ENCODE measurements around the gene TALDO1.

The TALDO1 gene

DNA sequence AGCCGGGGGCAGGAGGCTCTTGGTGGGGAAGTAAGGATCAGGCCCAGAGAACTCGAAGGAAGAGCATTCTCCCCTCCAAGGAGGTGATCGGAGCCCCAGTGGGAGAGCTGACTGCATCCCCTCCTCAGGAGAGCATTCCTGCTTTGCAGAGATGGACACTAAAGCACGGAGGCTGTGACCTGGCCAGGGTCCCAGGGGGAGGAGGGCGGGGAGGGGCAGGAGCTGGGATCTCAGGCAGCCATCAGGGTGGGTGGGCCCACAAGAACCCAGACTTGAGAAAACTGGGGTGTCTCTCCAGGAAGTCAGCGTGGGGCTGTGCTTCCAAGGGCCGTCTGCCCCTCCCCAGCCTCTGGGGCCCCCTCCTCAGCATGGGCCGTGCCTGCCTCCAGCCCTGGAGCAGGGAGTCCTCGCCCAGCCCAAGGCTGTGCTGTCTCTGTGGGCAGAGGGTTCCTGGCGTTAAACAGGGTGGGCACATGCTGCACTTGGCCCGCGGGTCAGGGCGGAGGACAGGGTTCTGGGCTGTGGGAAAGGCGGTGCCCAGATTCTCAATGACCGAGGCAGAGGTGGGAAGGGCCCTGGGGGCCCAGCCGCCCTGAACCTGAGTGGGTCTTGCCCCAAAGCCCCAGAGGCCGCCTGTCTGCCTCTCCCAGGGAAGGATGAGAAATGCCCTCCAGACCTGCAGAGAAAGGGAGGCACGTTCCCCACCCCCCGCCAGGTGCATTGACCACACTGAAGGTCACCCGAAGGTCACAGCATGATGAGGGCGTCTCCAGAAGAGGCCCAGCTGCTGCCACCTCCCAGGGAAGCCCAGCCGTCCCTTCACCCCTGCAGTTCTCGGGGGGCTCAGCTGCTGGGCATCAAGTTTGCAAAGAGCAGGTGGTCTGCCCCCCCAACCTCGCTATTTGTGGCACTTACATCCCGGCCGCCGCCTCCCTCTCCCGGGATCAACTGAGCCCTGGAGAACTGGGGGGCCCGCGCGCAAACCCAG is 42.0 kb downstream of the TALDO1 start:
- no peak for DNase-seq

DNA sequence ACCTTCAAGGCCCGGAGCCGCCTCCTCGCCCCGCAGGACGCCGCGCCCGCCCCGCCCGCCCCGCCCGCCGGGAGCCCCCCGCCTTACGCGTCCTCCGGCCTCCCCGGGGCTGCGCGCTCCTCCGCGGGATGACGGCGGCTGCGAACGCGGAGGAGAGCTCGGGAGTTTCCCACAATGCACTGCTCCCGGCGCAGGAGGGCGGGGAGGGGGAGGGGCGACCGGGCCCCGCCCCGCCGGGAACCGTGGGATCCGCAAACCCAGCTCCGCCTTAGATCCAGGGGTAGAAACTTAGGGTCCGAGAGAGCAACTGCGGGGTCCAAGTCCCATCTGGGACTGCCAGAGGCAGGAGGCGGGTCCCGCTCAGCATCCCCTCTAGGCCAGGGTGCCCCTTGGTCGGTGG is 42.7 kb downstream of the TALDO1 start, which contains the start of gene CEND1:
Gene CEND1, minus strand, starts transcription at position 148 of the 400 bp plus-strand sequence. CDS start 1,514 bp downstream, outside the sequence.
- DNase-seq = no peak

DNA sequence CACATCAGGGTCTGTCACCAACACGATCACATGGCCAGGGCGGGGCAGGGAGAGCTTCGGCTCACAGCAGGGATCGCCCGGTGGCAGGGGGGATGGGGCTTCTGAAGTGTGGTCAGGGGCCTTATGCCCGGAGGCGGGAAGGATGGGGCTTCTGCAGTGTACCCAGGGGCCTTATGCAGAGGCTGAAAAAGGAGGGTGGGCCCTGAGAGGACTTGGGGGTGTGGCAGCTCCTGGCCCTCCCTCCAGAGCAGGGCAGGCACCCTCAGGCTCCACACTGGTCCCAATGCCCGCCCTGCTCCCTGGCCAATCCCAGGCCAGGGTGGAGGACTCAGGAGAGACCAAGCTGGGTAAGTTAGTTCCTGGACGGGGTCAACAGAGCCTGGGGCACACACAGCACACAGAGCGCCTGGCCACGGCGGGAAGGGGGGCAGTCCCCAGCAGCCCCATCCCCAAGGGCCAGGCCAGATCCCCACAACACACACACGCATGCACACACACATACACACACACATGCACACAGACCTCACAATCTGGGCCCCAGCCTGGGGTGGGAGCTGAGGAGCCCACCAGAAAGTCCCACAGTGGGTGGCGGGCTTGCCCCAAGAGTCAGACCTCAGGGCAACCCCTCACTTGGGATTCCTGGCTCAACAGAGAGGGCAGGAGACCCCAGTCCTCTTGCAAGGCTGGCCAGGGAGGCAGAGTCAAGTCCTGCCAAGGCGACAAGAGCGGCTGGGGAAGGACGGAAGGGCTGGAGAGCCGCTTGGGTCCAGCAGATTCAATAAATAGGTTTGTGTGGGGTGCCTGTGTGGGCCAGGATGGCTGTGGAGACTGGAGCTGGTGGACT is 43.7 kb downstream of the TALDO1 start:
- DNase-seq = no peak

DNA sequence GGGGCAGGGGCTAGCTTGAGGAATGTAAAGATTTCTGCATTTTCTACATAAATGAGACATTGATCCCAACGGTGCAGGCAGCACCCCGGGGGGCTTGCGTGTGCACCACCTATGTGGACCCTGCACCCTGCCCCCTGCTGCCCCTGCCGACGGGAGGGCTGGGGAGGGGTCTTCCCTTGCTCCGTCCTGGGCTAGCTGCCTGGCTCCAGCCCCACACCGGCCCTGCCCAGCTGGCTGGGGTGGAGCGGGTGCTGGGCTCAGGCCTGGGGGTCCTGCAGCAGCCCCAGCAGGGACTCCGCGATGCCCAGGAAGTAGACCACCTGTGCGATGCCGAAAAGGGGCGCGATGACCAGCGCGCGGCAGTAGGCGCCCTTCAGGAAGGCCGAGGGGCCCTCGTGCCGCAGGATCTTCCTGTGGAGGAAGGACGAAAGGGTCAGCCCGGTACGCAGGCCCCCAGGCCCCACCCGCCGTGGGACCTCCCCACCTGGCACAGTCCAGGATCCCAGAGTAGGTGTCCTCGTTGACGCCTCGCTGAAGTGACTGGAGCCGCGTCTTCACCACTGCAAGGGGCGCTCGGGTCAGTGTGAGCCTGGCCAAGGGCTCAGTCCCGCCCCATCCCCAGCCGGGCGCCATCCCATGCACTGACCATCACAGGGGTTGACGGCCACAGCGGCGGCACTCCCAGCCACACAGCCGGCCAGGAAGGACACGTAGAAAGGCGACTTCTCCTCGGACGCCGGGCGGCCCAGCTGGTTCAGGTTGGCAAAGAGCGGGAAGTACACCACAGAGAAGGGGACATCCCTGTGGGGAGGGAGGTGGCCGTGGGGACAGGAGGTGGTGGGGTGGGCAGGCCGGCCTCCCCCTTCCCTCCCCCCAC is 44.6 kb downstream of the TALDO1 start:
- DNase-seq = no peak

DNA sequence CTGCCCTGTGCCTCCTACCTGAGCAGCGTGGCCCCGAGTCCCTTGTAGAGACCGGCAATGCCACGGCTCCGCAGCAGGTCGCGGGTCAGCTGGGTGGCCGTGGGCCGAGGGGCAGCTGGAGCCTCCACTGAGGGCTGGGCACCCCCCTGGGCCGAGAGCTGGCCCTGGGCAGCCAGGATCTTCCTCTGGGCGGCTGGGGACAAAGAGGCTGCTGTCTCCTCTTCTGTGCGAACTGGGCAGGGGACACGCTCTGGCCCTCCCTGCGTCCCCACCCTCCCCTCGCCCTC is 45.2 kb downstream of the TALDO1 start:
- DNase-seq = no peak

DNA sequence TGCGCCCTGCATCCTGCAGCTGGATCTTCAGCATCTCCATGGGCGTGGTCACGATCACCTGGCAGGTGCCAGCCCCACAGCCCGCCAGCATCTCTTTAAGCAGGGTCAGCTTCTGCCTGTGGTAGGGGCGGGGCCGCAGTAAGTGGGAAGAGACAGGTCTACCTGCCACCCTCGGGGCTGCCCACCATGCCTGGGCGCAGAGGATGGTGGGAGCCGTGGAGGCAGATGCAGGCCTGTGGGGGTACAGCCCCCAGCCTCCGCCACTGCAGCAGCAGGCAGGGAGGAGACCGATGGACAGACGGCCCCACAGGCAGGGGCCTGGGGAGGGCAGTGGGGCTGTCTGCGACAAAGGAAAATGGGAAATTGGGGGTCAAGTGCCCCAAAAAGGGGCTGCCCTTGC is 45.6 kb downstream of the TALDO1 start:
- no peak for DNase-seq

DNA sequence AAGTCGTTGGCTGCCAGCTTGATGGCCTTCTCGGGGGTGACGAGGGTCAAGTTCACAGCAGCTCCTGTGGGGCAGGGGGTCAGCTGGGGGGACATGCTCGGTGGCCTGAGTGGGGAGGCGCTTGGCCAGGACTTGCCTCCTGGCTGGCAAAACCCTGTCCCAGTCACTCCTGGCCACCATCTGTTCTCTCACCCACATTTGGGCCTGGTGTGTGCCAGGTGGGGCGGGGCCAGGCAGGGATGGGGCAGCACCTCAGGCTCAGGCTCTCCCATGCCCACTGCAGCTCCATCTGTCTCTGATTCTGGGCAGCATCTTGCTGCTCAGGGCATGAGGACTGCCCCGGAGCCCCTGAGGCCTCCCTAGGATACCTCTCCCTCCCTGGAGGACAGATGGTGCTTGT is 46.3 kb downstream of the TALDO1 start:
- DNase-seq = no peak

DNA sequence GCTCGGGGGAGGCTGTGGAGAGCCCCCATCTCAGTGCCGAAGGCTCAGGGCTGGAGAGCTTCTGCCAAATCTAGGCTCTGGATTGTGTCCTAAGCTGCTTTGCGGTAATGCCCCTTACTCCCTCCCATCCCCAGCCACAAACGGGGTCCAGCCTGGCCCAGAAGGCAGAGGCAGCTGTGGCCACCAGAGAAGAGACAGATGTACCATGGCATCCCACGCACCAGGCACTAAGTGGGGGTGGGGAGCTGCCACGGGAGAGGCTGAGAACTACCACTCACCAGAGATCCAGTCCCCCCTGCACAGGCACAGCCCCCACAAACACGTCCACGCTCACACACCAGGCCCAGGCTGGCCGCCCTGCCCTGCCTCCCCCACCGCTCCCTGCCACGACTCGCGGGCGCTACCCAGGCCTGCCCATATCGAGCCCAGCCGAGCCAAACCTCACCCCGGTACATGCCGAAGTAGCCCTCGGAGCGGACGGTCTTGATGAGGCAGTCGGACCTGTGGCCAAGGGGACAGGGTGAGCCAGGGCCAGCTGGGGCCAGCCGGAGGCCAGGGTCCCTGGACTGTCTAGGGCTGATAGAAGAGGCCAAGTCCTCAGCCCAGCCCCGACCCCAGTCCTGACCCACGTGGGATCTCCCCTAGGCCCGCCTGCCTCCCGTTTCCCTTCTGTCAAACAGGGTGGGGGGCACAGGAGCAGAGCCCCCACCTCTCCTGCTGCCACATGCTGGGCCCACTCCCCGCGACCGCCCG is 46.9 kb downstream of the TALDO1 start:
- no peak for DNase-seq

DNA sequence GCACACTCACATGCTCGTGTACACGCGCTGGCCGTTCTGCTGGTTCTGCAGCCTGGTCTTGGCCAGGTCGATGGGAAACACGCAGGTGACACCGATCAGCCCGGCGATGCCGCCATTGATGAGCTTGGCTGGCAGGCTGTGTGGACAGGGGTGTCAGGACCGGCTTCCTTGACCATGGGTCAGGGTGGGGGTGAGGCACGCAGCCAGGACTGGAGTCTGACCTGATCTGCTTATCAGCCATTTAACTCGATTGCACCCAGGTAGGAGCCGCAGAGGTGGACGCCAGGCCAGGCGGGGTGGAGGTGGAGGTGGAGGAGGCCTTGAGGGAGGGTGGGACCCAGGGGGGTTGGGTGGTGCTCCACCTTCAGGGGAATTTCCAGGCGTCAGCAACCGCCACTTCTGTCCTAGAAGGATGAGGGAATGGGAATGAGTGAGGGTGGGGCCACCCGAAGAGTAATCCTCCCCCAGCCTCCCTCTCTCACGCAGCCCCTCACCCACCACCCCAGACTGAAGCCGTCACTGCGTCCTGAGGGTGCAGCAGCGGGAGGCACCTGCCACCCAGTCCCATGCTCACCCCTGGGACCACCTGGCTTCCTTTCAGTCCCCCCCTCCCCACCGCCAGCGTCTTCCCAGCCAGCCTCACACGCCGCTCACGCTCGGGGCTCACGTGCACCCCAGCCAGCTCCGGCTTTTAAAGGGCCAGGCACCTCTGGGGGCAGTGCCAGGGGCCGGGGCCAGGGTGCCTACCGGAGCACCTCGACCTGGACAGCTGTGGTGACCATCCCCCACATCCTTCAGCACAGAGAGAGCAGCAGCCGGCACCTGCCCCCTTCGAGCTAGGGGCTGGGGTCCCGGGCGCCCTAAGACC is 47.7 kb downstream of the TALDO1 start:
- no peak for DNase-seq

DNA sequence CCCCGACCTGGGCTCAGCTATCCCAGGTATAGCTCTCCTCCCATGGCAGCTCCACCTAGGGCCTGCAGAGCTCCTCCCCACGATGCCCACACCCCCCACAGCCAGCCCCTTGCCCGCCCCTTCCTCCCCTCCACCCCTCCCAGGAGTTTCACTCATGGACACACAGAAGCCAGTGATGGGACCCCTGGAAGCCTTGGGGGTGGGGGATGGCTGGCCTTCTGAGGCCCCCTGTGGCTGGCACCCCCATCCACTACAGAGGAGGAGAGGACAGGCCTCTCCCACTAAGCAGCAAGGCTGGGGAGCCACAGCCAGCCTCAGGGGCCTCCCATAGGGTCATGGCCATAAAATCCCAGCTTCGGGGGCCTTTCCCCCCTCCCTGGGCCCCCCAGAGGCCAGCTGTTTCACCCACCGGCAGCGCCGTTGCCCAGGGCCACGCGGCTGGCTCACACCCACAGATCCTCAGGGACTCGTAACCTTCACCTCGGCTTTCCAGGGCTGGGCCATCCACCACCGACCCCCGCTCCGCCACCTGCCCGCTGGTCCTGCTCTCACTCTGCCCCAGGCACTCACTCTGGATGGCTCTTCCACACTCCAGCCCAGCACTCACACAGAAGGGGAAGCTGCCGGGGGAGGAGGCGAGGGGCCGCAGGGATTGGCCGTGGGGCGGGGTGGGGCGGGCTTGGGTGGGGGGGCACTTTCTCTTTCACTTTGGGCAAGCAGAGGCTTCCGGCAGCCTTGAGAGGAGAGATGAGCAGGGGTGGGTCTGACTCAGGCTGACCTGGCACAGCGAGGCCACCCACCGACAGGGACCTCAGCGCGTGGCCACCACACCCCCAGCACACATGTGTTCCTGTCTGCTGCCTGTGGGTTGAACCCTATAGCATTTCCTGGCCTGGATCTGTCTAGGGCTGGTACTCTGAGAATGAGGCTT is 48.6 kb downstream of the TALDO1 start:
- peak; percentile 71 for DNase-seq

DNA sequence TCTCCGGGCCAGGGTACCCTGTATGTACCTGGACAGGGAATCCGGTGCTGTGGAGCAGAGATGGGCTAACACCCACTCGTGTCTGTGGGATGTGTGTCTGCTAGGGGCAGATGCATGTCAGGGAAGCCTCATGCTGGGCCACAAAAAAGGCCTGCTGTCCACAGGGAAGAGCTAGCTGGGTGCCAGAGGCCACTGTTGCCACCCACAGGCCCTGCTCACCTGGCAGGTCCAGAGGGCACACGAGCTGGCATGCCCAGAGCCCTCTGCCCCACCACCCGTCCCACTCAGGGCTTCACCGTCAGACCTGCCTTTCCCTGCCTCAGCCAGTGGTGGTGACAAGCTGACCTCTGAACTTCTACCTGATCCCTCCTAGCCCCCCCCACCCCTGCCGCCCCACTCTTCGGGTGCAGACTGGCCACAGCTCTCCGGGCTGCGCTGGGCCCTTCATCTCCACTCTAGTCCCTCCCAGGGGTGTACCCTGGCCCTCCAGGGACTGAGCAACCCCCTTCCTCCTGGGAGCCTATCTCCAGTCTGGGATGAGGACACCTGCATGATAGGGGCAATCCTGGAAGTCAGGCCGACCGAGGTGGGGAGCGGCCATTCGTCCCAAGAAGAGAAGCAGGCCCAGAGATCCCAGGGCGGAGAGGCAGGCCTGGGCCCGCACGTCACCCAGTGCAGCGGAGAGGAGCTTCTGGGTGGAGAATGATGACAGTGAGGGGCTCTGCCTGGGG is 49.5 kb downstream of the TALDO1 start:
- DNase-seq = no peak

DNA sequence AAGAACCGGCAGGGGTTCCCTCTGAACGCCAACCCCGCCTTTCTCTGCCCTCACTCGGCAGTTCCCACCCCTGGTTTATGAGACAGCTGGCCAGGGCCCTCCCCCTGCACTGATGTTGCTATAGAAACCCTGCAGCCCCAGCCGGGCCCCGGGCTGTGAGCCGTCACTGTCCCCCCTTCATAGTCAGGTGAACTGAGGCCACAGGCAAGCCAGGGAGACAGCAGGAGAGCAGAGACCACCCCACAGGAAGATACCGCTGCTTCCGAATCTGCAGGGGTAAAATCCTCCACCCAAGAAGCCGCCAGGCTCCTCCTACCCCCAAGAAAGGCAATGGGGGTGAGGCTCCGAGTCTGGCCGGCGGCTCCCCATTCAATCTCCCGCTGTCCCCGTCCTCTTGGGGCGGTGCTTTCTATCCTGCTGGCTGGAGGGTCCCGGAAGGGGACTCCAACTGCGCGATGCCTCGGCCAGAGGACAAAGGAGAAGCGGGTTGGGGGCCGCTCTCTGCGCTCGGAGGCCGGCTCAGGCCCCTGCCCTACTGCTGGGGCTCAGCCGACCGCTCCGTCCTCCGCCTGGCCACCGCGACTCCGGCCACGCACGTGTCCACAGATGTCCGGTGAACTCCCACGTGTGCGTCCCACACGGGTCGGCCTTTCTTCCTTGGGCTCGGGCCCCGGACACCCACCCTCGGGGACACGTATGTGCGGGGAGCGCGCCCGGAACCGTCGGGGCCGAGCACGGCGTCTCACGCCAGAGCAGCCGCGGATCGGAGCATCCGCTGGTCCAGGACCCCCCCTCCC is 50.2 kb downstream of the TALDO1 start:
- DNase-seq = peak; percentile 75

DNA sequence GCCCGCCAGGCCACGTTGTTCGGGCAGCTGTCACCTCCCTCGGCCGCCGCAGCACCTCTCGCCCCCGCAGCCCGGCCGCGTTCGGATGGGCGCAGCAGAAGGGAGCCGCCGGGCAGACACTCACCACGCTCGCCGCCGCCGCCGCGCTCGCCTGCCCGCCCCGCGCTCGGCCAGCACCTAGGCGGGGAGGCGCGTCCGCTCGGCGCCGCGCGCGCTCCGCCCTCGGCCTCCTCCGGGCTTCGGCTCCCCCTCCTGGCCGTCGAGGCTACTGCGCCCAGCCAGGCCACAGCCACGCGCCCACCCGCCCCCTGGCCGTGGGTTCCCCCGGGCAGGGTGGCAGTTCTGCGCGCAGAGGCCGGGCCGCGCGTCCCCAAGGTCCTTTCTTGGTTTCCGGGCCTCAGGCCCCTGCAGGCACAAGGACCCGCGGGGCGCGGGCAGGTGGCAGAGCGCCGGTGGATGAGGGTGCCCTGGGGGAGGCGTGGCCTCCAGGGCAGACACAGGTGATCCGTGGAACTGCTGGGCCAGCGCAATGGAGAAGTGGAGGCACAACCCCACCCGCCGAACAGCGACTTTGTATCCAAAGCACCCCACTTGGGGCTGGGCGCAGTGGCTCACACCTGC is 50.9 kb downstream of the TALDO1 start, which contains the start of gene SLC25A22:
Gene SLC25A22, minus strand, starts transcription at position 189 of the 621 bp plus-strand sequence. CDS start 3,275 bp downstream, outside the sequence.
- DNase-seq = peak; percentile 78

DNA sequence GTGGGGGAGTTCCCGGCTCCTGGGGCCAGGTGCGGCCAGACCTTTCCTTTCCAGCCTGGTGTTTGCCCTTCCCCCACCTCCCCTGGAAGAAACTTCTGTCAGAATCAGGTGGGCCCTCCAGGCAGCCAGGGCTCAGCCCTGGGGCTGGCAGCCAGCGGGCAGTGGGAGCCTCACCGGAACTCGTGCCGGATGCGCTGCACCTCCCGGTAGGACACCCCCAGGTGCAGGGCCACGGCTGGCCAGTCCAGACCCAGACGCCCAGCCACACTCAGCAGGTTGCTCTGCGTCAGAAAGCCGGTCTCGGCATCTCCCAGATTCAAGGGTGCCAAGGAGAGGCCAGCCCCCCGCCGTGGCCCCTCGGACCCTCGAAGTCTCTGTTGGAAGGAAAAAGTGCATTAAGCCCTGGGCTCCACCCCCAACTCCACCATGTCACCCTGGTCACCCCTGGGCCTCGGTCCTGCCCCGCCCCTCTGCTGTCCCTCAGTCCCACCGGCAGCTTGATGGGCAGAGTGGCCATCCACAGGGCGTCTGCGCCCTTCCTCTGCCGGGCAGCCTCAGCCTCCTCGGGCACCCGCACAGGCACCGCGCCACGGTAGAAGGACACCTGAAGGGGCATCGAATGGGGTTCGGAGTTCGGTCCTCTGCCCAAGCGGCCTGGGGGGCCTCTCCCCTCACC is 52.5 kb downstream of the TALDO1 start:
- DNase-seq = no peak

DNA sequence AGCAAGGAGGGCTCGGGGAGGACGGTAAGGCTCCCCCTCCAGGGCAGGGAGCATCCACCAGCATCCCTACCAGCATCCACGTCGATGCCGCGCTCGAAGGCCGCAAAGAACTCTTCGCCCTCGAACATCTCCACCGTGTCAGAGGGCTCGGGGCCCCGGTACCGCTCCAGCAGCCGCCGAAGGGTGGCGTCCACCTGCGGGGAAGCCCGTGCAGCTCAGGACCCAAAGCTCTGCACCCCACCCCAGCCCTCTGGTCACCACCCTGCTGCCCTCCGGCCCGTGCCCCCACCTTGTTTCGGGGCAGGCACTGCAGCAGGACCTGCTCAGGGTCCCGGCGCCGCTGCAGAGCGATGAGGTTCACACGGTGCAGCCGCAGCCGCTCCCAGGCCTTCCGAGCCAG is 53.2 kb downstream of the TALDO1 start:
- no peak for DNase-seq

DNA sequence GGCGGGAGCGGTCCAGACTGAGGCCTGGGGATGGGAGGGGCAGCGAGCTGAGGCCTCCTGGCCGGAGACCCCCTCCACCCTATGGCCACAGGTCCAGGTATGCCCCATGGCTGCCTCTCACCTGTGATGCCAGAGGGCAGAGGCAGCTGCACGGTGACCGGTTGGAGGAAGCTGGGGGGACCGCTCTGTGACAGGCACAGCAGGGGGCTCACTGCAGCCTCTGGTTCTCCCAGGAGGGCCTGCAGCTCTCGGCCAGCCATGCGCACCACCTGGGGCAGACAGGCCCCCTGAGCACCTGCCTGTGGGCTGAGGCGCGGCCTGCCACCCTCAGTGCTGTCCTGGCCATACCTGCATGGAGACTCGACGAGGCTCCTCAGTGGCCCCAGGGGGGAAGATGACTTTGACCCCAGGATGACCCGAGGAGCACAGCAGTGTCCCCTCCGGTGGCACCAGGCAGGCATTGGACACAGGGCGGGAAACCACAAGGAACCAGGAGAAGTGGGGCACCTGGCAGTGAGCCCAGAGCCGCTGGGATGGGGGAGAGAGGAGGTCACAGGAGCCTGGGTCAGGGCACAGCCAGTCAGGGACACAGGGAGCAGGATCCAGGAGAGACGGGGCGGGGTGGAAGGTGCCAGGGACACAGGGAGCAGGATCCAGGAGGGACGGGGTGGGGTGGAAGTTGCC is 54.0 kb downstream of the TALDO1 start:
- DNase-seq = no peak

Data from effector CD4-positive, alpha-beta T cell (primary cell).